ENCODE results near the gene PRKAG2. TPM values are rescaled to one million over a fixed set of nuclear protein-coding genes. Genes with fewer than 3 reads are reported as not detected.

The PRKAG2 gene
- total RNA-seq, 1 donor from 2014 or later = 35.6 TPM

- H3K4me3 ChIP-seq = no peak overlapping the region
- H3K9me3 ChIP-seq = no peaks in the 10 kb centered on the region
- H3K36me3 ChIP-seq = no peaks in the 10 kb centered on the region
- TF ChIP-seq, protein P1, sequence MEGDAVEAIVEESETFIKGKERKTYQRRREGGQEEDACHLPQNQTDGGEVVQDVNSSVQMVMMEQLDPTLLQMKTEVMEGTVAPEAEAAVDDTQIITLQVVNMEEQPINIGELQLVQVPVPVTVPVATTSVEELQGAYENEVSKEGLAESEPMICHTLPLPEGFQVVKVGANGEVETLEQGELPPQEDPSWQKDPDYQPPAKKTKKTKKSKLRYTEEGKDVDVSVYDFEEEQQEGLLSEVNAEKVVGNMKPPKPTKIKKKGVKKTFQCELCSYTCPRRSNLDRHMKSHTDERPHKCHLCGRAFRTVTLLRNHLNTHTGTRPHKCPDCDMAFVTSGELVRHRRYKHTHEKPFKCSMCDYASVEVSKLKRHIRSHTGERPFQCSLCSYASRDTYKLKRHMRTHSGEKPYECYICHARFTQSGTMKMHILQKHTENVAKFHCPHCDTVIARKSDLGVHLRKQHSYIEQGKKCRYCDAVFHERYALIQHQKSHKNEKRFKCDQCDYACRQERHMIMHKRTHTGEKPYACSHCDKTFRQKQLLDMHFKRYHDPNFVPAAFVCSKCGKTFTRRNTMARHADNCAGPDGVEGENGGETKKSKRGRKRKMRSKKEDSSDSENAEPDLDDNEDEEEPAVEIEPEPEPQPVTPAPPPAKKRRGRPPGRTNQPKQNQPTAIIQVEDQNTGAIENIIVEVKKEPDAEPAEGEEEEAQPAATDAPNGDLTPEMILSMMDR (IDR thresholded peaks at IDR 0.05) = no peak
- intact Hi-C loops (cut with DNase I) = no loop called here
- no peak for ATAC-seq
- no peak overlapping the region for H3K27ac ChIP-seq
- no peaks in the 10 kb centered on the region for H3K27me3 ChIP-seq
- DNase-seq = peak; percentile 55
- H3K4me1 ChIP-seq = no peaks in the 10 kb centered on the region
Measured at GRCh38 chr7:151861881-151862280, 15.0 kb downstream of the PRKAG2 start.

DNA sequence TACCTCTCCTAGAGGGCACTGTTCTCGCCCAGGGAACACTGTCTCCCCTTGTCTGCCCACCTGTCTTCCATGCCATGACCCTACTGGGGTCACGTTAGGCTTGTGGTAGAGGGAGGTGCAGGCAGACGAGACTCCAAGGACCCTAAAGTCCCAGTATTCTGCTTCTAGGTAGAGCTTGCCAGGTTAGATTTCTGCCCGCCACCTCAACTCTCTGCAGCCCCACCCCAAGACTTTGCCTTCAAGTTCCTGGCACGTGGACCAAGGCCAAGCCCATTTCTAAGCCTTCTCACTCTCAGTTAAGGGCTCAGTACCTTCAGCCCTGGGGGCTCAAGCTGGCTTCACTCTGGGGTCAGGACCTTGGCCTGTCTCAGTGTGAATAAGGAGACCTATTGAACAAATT lies 16.1 kb downstream of the PRKAG2 start:
- peak; percentile 21 for DNase-seq
- H3K4me1 ChIP-seq = no peaks in the 10 kb centered on the region
- no peaks in the 10 kb centered on the region for H3K9me3 ChIP-seq
- H3K4me3 ChIP-seq = no peak overlapping the region
- TF ChIP-seq, protein P1 (IDR thresholded peaks at IDR 0.05) = no peak
- intact Hi-C loops (cut with DNase I) = no loop called here
- H3K27me3 ChIP-seq = no peaks in the 10 kb centered on the region
- H3K27ac ChIP-seq = no peak overlapping the region
- H3K36me3 ChIP-seq = no peaks in the 10 kb centered on the region
- ATAC-seq = no peak

DNA sequence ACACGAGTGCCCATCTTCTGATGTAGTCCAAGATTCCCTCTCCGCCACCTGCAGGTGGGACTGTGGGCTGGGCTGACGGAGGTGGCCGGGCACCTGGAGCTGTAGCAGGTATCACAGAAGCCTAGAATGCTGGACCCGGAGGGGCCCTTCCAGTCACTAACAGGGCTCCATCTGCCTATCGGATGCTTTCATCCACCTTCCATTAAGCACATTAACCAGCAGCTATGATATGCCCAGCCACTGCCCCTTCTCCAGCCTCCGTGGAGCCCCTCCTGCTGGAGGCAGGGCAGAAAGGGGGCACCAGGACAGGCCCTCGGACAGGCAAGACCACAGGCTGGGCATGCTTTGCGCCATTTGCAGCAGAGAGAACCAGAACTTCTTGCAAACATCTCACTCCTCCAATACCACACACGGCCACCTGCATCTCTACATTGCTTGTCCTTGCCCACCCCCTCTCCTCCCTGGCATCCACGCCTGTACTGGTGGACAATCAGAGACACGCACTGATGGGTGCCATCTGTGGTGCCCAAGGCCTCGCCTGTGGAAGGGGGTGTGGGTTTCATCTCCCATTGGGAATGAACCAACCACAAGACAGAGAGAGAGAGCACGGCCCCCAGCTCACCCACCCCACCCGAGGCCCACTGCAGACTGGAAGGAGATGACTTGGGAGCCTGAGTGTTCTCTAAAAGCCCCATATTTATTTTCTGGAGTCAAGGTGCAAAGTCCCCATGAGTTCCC lies 16.8 kb downstream of the PRKAG2 start:
- ATAC-seq (no peak), DNase-seq (peak; percentile 55)
- TF ChIP-seq, protein P1 (IDR thresholded peaks at IDR 0.05) = no peak
- no peaks in the 10 kb centered on the region for H3K4me1 ChIP-seq
- no peaks in the 10 kb centered on the region for H3K27me3 ChIP-seq
- no peaks in the 10 kb centered on the region for H3K9me3 ChIP-seq
- no peaks in the 10 kb centered on the region for H3K36me3 ChIP-seq
- no peak overlapping the region for H3K27ac ChIP-seq
- intact Hi-C loops (cut with DNase I) = no loop called here
- no peak overlapping the region for H3K4me3 ChIP-seq

DNA sequence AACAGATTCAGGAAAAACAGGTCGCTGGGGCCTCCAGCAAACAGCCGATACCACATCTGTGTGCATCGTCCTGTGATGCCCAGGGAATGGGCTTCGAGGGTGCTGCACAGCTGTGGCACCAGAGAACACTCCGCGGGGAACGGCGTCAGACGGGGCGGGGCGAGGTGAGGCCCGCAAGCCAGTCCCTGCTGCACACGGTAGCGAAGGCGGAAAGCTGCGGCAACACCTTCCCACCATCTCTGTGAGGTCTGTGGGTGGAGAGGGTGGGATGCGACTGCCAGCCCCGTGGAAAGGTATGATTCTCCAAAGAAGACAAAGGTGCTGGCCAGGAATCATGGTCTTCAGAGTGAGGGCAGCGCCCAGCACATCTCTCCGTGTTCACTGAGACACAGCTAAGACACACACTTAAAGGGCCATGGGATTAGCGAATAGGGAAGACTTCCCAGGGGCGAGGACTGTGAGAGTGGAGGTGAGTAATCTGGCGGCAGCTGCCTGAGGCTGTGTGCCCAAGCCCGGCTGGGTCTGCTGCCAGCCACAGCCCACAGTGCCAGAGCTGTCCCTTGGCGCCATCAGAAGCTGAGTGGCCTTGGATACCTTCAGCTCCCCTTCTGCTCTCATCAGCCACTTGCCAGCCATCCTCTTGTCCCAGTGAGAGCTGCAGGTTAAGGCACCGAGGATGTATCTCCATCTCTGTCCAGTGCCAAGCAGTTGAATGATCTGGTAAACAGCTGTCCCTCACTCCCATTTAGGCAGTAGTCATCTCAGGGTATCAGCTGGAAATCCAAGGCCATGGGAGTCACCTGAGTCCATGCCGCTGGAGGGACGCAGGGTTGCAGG lies 17.6 kb downstream of the PRKAG2 start:
- intact Hi-C loops (cut with DNase I) = no loop called here
- Histone ChIP-seq H3K27me3 (no peaks in the 10 kb centered on the region), H3K36me3 (no peaks in the 10 kb centered on the region), H3K9me3 (no peaks in the 10 kb centered on the region), H3K4me3 (no peak overlapping the region), H3K4me1 (peaks cover 2% of the 10 kb centered on the region), H3K27ac (no peak overlapping the region)
- peak; percentile 43 for DNase-seq
- TF ChIP-seq, protein P1 (IDR thresholded peaks at IDR 0.05) = no peak
- no peak for ATAC-seq

DNA sequence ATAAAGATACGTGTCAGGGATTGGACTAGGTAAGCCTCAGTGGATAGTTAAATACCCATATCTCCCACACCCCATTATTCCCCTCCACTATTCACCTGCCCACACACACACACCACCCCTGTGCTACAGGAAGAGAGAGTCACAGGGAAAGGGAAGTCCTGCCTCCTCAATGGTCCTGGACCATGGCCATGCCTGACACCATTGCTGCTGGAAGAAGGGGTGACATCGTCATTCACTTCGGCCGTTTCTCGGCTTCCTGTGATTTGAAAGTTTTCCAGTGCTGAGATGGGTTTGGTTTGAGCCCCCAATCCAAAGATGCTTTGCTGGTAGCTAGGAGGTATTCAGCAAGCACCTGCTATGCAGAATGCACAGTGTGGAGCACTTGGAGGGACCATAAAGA lies 18.5 kb downstream of the PRKAG2 start:
- Histone ChIP-seq H3K4me3 (no peak overlapping the region), H3K27me3 (no peaks in the 10 kb centered on the region), H3K36me3 (no peaks in the 10 kb centered on the region), H3K4me1 (peaks cover 7% of the 10 kb centered on the region), H3K9me3 (no peaks in the 10 kb centered on the region), H3K27ac (no peak overlapping the region)
- DNase-seq (peak; percentile 11), ATAC-seq (no peak)
- TF ChIP-seq, protein P1 (IDR thresholded peaks at IDR 0.05) = no peak
- intact Hi-C loops (cut with DNase I) = no loop called here

Measured in upper lobe of right lung (tissue), 1 donor.